Activated naive CD8-positive, alpha-beta T cell treated with anti-CD3 and anti-CD28 coated beads, Interleukin-2, amount 50 U/mL, for 24 hours (primary cell): ENCODE data around the gene SLC25A42.
A peak's percentile ranks its signal among the peaks of the same experiment; 100 is the strongest.

Experiments
- ATAC-seq: fragments of 150-1000 bp; cut with Tn5 transposase; one replicate; pipeline ENCODE4 v1.10.0; 2021
- DNase-seq: peaks from one replicate; pipeline ENCODE4 v3.0.0; 2021
- H3K27ac Mint-ChIP-seq: one replicate; pipeline ENCODE4 v1.8.0; 2021; ENCODE audit warnings: mild to moderate bottlenecking, mixed read lengths
- H3K27me3 Mint-ChIP-seq: one replicate; pipeline ENCODE4 v1.8.0; 2021; ENCODE audit warnings: mixed read lengths
- H3K36me3 Mint-ChIP-seq: one replicate; pipeline ENCODE4 v1.8.0; 2021; ENCODE audit warnings: low read depth, mixed read lengths
- H3K4me1 Mint-ChIP-seq: one replicate; pipeline ENCODE4 v1.8.0; 2021; ENCODE audit warnings: mixed read lengths
- H3K4me3 Mint-ChIP-seq: one replicate; pipeline ENCODE4 v1.8.0; 2021; ENCODE audit warnings: mild to moderate bottlenecking, moderate library complexity, mixed read lengths
- H3K9me3 Mint-ChIP-seq: one replicate; pipeline ENCODE4 v1.8.0; 2021; ENCODE audit warnings: mixed read lengths

Gene SLC25A42

GRCh38 chr19:19155495-19156219 is 91.9 kb downstream of the SLC25A42 start:
- Mint-ChIP-seq H3K4me3 (no peak overlapping the region), H3K36me3 (peaks cover 13% of the 10 kb centered on the region), H3K27ac (no peak overlapping the region), H3K4me1 (peaks cover 7% of the 10 kb centered on the region), H3K27me3 (no peaks in the 10 kb centered on the region), H3K9me3 (no peaks in the 10 kb centered on the region)
- no peak for DNase-seq
- no peak for ATAC-seq

DNA sequence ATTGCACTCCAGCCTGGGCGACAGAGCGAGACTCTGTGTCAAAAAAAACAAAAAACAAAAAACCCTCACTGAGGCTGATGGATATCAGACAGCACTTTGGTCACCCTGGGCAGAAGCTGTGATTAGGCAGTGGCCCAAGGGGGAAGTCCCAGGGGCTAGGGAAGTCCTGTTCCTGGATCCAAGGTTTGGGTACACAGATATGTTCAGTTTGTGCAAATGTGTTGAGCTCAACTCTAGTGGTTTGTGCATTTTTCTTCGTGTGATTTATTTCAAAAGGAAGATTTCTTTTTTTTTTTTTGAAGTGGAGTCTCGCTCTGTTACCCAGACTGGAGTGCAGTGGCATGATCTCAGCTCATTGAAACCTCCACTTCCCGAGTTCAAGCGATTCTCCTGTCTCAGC is 94.0 kb downstream of the SLC25A42 start:
- Mint-ChIP-seq H3K9me3 (no peaks in the 10 kb centered on the region), H3K27me3 (no peaks in the 10 kb centered on the region), H3K4me1 (peaks cover 10% of the 10 kb centered on the region), H3K27ac (no peak overlapping the region), H3K36me3 (peaks cover 13% of the 10 kb centered on the region), H3K4me3 (no peak overlapping the region)
- ATAC-seq (no peak), DNase-seq (no peak)

GRCh38 chr19:19159534-19159933 is 95.7 kb downstream of the SLC25A42 start:
- H3K27ac Mint-ChIP-seq: no peak overlapping the region
- DNase-seq: no peak
- no peak overlapping the region for H3K4me3 Mint-ChIP-seq
- peaks cover 13% of the 10 kb centered on the region for H3K36me3 Mint-ChIP-seq
- peaks cover 10% of the 10 kb centered on the region for H3K4me1 Mint-ChIP-seq
- H3K9me3 Mint-ChIP-seq: no peaks in the 10 kb centered on the region
- no peak for ATAC-seq
- H3K27me3 Mint-ChIP-seq: no peaks in the 10 kb centered on the region

DNA sequence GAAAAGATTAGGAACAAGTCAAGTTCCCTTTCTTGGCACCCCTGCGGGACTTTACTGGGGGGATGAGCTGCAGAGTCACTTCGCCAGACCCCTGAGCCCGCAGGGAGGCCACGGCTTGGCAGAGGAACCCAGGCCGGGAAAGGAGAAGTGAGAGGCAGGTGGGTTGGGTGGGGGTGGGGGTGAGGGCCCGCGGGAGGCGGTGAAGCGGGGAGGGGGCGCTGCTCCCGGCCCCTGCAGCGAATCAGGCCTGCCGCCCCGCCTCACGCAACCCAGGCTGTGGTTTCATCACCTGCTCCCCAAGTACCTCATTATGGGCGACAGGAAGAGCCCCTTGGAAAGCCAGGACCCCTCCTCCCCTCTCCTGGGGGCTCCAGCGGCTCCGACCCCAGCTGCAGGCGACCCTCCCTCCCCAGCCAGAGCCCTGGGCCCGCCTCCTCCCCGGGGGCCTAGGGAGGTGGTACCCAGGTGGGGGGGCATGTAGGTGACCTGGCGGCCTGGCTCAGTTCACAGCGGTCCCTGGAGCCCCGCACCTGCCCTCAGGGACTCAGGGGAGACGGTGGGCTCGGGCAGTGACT is 96.8 kb downstream of the SLC25A42 start:
- ATAC-seq (peak; percentile 18), DNase-seq (peak; percentile 9)
- peaks cover 10% of the 10 kb centered on the region for H3K4me1 Mint-ChIP-seq
- H3K4me3 Mint-ChIP-seq: no peak overlapping the region
- H3K27ac Mint-ChIP-seq: no peak overlapping the region
- no peaks in the 10 kb centered on the region for H3K9me3 Mint-ChIP-seq
- H3K27me3 Mint-ChIP-seq: no peaks in the 10 kb centered on the region
- peaks cover 10% of the 10 kb centered on the region for H3K36me3 Mint-ChIP-seq

DNA sequence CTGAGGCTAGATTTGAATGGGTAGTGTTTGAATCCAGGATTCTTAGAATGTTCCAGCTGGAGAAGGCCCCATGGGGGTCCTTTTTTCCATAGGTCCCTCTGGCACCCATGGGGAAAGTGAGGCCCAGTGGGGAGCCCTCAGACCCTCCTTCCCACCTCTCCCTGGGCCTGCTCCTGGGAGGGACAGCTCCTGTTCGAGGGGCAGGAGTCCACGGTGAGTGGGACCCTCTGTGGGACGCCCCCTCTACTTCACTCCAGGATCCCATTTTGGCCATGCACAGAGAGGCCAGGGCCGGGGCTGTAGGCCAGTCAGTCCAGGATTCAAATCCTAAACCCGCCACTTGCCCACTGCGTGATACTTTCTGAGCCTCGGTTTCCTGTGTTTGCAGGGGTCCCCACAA is 98.7 kb downstream of the SLC25A42 start:
- no peaks in the 10 kb centered on the region for H3K9me3 Mint-ChIP-seq

More for the DNA sequence above, 98.7 kb downstream of the SLC25A42 start:
- Mint-ChIP-seq H3K4me3 (no peak overlapping the region), H3K27me3 (no peaks in the 10 kb centered on the region), H3K27ac (no peak overlapping the region), H3K4me1 (peaks cover 10% of the 10 kb centered on the region), H3K36me3 (no peaks in the 10 kb centered on the region)
- DNase-seq (no peak), ATAC-seq (no peak)
